GM08714 (cell line): Measurements from ENCODE around the gene REPIN1.

ENCODE experiments used
- H3K4me3 ChIP-seq: fragments of 200-500 bp; sonication (Bioruptor generic); 2 replicates; pipeline ENCODE4 v1.5.1; 2014; ENCODE audit warnings: mild to moderate bottlenecking, low read length, inconsistent platforms
- ZNF274 ChIP-seq: IDR thresholded peaks from 2 replicates; pipeline ENCODE4 v1.6.1; 2012; ENCODE audit warnings: mild to moderate bottlenecking, low read depth, low read length

REPIN1 gene

GRCh38 chr7:150330211-150330885 is 38.3 kb upstream of the REPIN1 start:
- no peak for TF ChIP-seq ZNF274
- H3K4me3 ChIP-seq = no peak overlapping the region

GRCh38 chr7:150332852-150333635 is 35.6 kb upstream of the REPIN1 start:
- no peak for TF ChIP-seq ZNF274
- H3K4me3 ChIP-seq = no peak overlapping the region

DNA sequence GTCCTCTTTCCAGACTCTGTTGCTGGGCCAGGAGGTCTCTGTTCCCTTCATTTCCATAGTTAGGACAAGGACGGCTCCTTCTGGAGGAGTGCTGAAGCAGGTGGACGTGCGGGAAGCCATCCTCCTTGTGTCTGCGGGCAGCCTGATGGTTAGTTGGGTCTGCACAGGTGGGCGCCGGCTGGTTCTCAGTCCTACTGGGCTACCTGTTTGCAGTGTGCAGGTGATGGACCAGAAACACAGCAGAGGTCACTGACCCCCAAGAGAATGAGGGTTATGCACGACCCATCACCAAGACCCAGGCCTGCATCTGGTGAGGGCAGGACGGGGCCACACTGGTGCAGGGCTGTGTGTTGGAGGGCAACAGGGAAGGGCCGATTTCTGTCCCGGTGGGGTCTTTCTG is 35.0 kb upstream of the REPIN1 start:
- no peak for TF ChIP-seq ZNF274
- H3K4me3 ChIP-seq = no peak overlapping the region

DNA sequence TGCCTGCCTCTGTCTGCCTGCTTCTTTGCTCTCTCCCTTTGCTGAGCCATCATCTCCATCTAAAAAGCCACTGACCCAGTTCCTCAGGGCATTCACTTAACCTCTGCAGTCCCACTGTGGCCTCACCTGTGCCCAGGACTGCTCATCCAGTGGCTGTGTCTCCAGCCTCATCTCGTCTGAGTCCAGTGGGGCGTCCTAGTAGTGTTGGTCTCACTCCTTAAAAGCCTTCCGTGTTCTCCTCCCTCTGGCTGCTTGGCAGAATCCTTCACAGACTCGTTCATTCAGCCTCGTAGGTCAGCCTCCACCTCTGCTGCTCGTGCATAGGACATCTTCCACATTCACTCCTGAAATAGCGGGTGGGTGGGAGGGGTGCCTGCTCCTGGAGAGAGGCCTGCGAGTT is 34.5 kb upstream of the REPIN1 start:
- no peak for TF ChIP-seq ZNF274
- no peak overlapping the region for H3K4me3 ChIP-seq

GRCh38 chr7:150335108-150335773 is 33.4 kb upstream of the REPIN1 start:
- no peak overlapping the region for H3K4me3 ChIP-seq
- no peak for TF ChIP-seq ZNF274

- no peak overlapping the region for H3K4me3 ChIP-seq
- TF ChIP-seq ZNF274 = no peak
Measured at GRCh38 chr7:150335774-150336112, 32.9 kb upstream of the REPIN1 start.

GRCh38 chr7:150336746-150337145 is 31.9 kb upstream of the REPIN1 start:
- TF ChIP-seq ZNF274 = no peak
- no peak overlapping the region for H3K4me3 ChIP-seq

DNA sequence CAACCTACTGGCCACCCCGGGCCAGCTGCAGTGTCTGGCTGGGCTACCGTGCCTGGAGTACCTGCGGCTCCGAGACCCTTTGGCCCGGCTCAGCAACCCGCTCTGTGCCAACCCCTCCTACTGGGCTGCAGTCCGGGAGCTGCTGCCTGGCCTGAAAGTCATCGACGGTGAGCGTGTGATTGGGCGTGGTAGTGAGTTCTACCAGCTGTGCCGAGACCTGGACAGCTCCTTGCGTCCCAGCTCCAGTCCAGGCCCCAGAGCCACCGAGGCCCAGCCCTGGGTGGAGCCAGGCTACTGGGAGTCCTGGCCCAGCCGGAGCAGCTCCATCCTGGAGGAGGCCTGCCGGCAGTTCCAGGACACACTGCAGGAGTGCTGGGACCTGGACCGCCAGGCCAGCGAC is 31.4 kb upstream of the REPIN1 start:
- no peak for TF ChIP-seq ZNF274
- H3K4me3 ChIP-seq = no peak overlapping the region

DNA sequence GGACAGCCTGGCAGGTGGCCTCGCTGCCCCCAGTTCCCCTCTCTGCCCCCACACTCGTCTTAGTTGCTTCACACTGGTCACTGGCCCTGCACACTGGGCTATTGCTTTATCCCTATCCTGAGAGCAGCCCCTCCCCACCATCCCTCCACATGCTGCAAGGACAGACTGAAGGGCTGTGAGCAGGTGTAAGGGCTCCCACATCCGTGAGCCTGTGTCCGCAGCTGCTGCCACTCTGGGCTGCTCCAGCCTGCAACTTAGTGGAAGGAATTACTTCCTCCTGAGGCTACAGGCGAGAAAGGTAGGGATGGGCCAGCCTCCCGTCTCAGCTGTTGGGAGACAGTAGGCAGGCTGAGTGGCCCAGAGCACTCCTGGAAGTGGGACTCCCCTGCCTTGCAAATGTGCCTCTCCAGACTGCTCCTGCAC is 31.0 kb upstream of the REPIN1 start:
- H3K4me3 ChIP-seq = no peak overlapping the region
- no peak for TF ChIP-seq ZNF274

DNA sequence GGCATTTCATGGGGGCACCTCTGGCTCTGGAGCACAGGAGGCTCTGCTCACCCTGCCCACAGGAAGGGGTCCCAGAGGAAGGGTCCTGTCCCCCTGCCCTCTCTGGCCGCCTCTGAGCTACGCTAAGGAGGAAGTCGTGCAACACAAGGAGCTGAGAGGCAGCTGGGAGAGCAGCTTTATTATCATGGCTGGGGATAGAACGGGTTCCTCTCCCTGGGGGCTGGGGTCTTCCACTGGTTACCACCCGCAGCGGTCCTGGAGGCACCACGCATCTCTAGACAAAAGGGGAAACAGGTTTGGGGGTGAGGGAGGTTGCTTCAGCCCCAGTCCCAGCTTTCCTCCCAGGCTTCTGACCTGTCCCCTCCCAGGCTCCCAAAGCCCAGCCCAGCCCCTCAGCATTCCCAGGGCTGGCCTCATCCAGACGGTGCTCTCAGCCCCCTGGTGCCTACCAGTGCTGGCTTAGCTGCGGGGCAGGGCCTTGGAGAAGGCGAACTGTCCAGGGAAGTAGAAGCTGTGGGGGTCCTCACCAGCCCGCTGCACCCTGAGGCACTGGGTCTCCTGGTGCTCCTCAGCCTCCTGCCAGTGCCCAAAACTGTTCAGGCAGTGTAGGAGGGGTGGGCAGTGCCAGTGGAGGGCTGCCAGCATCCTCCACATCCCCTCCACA is 30.3 kb upstream of the REPIN1 start:
- H3K4me3 ChIP-seq = no peak overlapping the region
- TF ChIP-seq ZNF274 = no peak

DNA sequence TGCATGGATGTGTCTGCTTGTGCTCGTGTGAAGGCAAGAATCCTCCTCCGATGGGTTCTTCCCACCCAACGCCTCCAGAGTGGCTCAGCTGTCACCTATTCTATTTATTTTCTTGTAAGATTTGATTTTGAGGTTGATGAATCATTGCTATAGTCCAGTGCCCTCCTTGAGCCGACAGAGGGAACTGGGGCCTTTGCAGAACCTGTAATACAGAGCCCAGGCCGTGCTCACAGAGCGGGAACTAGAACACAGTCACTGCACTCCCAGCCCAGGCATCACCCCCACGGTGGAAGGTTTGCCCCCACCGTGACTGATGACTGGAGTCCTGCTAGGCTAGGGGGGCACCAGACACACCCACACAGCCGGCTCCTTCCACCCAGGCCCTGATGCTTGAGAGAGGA is 29.2 kb upstream of the REPIN1 start:
- no peak for TF ChIP-seq ZNF274
- H3K4me3 ChIP-seq = no peak overlapping the region

- H3K4me3 ChIP-seq = no peak overlapping the region
- TF ChIP-seq ZNF274 = no peak
Measured at GRCh38 chr7:150340024-150340749, 28.4 kb upstream of the REPIN1 start.

DNA sequence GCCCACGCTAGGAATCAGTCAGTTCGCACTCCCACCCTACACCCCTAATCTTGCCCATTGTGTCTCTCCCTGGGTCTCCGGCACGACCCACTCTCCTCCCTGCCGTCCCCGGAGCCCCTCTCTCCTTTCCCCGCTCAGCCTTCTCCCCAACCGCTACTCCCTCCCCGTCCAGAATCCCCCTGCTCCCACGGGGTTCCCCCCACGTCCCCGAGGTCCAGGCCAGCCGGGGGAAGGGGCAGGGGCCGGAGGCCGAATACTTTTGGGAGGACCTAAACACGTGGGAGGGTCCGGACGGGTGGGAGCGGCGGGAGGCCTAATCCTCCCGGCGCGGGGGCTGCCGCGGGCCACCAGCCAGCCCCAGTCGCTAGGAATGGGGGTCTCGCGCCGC is 27.8 kb upstream of the REPIN1 start:
- no peak overlapping the region for H3K4me3 ChIP-seq
- TF ChIP-seq ZNF274 = no peak

DNA sequence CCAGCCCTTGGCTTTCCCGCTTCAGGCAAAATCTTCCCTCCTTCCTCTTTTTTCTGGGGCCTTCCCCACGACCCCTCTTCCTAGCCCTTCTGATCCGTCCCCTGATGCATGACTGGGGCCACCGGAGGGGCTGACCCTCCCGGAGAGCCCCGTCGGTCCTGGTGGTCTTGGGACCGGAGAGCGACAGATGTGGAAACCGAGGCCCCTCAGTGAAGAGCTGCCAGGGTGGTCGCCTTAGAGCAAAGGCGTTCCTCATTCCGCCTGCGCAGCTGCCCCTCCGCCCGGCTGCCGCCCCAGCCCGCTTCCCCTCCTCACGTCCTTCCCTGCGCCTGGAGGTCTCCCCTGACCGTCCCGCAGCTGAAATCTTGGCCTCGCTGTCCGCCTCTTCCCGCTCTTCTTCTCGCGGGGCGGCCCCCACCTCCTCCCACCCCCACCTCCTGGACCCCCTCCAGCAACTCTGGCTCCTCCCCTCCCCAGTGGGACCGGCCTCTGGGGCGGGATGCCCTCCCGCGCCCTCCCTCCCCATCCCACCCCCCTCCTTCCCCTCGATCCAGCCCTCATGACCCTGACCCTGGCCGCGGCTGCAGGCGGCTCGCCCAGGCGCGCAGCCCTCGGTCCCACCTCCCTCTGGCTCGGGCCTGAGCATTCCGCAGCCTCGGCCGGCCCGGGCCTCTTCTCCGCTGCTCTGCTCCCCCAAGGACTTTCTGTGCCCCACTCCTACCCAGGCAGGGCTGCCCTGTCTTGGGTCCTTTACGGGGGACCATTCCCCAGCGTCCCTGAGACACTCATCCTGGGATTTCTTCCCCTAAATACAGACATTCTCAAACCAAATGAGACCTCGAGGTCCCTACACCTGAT is 27.1 kb upstream of the REPIN1 start, which contains the start of gene RARRES2:
Gene RARRES2, minus strand, starts transcription at position 367 of the 858 bp plus-strand sequence. CDS start 1,020 bp downstream, outside the sequence.
- TF ChIP-seq ZNF274 = no peak
- no peak within 1 kb of the TSS for H3K4me3 ChIP-seq
